Ecto neural progenitor cell (in vitro differentiated cells): ENCODE results near the gene PLIN4.
"Not testable (repeated sequence)": the region's sequence is repeated elsewhere in the genome, so short reads cannot be mapped to it uniquely, and the experiment has no call there.

Experiments used
- DNase-seq: peaks from one replicate; pipeline ENCODE4 v3.0.0-alpha.2; 2018; ENCODE audit warnings: low spot score

Gene PLIN4

GRCh38 chr19:4547303-4548237 lies 29.3 kb upstream of the PLIN4 start:
- DNase-seq: no peak

- no peak for DNase-seq
These were observed 25.8 kb upstream of the PLIN4 start for GRCh38 chr19:4543842-4544647.

DNA sequence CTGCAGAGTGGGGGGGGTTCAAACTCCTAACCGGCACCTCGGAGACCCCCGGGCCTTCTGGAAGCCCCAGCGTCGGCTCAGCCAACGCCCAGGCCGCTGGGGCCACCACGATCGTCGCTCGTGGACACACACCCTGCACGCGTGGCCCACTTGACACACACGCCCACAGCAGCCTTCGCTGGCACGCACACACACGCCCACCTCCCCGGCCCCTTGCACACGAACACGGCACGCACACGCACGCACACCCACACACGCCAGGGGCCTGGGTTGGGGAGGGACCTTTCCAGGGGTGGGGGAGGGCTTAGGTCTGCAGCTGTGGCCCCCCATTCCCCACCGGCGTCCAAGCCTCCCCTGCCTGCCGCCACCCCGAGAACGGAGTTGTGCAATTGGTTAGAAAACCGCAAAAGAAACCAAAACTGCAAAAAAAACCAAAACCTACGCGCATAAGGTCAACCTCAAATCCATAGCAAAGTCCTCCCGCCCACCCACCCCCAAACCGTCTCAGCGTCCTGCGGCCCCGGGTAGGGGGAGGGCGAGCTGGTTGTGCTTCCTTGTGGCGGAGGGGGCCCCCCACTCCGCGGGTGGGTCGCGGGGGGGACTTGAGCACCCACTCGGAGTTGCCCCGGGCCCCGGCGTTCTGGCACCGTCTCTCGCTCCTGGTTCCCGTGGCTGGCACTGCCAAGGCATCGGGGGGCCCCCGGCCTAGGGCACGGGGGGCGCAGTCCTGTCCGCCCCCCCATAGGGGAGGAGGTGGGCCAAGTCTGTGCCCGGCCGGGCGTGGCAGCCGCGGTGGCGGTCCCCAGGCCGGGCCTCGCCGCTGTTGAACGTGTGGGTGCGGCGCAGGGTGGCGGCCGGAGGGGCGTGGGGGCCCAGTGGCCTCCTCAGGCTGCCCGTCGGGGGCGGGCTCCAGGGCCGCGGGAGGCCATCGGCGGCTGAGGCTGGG lies 24.9 kb upstream of the PLIN4 start:
- DNase-seq: no peak

GRCh38 chr19:4541806-4542145 lies 23.5 kb upstream of the PLIN4 start:
- not testable (repeated sequence) for DNase-seq

- DNase-seq: no peak
These were observed 23.0 kb upstream of the PLIN4 start for GRCh38 chr19:4541114-4541805.

GRCh38 chr19:4539693-4540581 lies 21.7 kb upstream of the PLIN4 start, which contains the start of gene LRG1:
Gene LRG1 (minus strand): TSS chr19:4540036. CDS start chr19:4540013, 23 bp downstream.
- no peak for DNase-seq

GRCh38 chr19:4539169-4539692 lies 20.9 kb upstream of the PLIN4 start:
- DNase-seq: no peak

GRCh38 chr19:4538601-4538954 lies 20.3 kb upstream of the PLIN4 start:
- no peak for DNase-seq

DNA sequence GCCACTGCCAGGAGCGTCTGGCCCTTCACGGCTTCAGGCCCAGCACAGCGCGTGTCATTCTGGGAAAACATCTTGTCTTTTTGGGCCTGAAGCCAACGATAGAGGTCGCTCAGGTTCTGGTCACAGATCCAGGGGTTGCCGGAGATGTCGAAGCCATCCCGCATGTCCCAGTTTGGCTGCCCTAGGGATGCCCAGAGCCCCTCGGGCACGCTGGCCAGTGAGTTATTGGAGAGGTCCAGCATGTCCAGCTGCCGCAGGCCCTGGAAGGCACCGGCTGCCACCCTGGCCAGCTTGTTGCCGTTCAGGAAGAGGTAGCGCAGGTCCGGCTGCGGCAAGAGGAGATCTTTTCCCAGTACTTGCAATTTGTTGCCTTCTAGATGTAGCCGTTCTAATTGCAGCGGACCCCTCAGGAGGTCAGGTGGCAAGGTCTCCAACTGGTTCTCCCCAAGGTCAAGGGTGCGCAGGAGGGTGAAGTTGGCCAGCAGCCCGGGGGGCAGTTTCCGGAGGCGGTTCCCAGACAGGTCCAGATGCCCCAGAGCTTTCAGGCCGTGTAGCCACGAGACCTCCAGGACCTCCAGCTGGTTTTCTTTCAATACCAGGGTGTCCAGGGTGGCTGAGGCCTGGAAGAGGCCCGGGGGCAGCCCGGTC lies 19.8 kb upstream of the PLIN4 start:
- no peak for DNase-seq

GRCh38 chr19:4536798-4537197 lies 18.5 kb upstream of the PLIN4 start:
- no peak for DNase-seq

DNA sequence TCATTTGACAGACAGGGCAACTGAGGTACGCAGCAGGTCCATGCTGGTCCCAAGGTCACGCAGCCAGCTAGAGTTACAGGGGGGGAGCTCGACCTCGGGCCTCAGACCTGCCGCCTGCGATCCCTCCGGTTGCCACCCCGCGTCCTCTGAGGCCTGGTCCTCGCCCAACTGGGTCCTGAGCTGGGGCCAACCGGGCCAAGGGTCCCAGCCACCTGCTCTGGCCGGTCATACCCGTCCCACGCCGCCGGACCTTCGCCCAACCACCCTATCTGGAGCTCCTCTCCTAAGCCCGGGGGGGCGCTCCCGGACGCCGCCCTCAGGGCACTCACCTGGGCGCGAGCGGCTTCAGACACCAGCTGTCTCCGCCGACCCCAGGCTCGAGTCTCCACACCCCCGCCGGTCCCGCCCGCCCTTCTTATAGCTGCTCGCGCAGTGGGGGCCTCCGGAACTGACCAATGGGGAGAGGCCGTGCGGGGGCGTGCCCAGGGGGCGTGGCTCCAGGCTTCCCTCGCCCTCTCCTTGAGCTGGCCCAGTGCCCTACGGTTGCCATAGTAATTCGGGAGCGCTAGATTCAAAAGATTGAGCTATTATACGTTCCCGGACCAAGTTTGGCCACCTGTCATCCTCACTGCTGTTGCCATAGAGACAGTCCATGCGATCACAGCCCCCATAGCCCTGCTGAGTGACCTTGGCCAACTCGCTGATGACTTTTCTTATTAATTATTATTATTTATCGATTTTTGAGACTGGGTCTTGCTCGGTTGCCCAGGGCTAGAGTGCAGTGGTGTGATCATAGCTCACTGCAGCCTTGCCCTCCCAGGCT lies 16.8 kb upstream of the PLIN4 start, which contains the start of gene PLIN5:
TSS of gene PLIN5 (minus strand) at position 389 of the 823 bp plus-strand sequence. CDS start 1,150 bp downstream, outside the sequence.
- peak; percentile 95 for DNase-seq

GRCh38 chr19:4533835-4534424 lies 15.6 kb upstream of the PLIN4 start:
- no peak for DNase-seq

DNA sequence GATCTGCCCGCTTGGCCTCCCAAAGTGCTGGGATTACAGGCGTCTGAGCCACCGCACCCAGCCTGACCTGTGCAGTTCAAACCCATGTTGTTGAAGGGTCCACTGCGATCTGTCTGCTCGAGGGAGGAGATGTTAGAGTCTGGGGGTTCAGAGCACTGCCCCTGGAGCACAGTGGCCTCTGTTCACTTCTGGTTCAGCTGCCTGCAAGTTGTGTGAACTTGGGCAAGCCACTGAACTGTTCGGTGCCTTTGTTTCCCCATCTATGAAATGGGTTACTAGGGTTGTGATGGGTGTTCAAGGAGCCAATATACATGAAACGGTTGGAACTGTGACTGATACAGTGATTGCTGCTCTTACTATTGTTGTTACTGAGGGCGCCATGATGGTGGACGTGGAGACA lies 15.0 kb upstream of the PLIN4 start:
- DNase-seq: no peak

DNA sequence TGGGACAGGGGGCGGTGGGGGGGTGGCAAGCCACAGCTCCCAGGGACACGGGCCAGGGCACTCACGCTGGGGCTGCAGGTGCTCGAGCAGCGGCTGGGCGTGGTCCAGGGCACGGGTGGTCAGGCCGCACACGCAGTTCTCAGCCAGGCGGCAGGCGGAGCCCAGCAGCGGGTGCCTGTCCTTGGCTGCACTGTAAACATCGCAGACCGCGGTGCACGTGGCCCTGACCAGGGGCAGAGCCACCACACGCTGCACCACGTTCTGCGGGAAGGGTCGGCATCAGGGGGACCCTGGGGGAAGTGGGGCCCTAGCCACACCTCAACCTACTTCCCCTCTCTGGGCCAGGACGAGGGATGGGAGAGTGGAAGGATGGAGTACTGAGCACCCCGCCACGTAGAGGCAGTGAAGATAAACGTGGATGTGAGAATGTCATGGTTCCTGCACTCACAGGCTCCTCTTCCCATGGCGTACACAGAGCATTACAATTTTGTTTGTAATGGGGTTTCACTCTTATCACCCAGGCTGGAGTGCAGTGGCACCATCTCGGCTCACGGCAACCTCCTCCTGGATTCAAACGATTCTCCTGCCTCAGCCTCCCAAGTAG lies 13.4 kb upstream of the PLIN4 start:
- no peak for DNase-seq

GRCh38 chr19:4529924-4530522 lies 11.7 kb upstream of the PLIN4 start:
- DNase-seq: no peak

DNA sequence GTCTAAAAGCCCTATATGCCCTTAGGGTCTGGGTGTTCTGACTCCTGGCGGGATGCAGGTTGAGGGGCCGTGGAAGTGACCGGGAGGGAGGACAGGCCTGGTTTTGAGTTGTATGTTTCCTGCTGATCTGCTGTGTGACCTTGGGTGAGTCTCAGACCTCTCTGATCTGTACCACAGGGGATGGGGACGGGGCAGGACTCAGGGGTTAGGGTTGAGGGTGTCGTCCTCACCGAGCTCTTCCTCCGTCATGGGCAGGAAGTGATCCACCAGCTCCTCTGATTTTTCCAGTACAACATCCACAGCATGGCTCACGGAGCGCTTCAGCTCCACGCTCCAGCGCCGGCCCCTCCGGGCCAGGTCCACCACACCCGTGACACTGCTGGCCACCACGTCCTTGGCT lies 10.6 kb upstream of the PLIN4 start:
- no peak for DNase-seq

DNA sequence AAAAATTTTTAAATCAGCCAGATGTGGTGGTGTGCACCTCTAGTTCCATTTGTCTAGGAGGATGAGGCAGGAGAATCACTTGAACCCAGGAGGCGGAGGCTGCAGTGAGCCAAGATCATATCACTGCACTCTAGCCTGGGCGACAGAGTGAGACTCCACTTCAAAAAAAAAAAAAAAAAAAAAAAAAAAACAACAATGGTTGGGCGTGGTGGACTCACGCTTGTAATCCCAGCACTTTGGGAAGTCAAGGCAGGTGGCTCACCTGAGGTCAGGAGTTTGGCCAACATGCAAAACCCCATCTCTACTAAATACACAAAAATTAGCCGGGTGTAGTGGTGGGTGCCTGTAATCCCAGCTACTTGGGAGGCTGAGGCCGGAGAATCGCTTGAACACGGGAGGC lies 9.1 kb upstream of the PLIN4 start:
- not testable (repeated sequence) for DNase-seq
